Measurements from ENCODE around the gene D2HGDH.
"Not testable (repeated sequence)": the region's sequence is repeated elsewhere in the genome, so short reads cannot be mapped to it uniquely, and the experiment has no call there.

Gene D2HGDH

GRCh38 chr2:241776336-241777169 is 42.1 kb downstream of the D2HGDH start, which contains the start of gene GAL3ST2:
Gene GAL3ST2 (plus strand): TSS chr2:241776822. CDS start chr2:241776956, 134 bp downstream.
- no peak for TF ChIP-seq CTCF (IDR thresholded peaks at IDR 0.05; ENCODE audit: insufficient read depth, low read length, poor library complexity, severe bottlenecking)
- no peaks in the 10 kb centered on the region; the same call in 1 of the 2 replicates for H3K27me3 ChIP-seq (replicated peaks; ENCODE audit: control insufficient read depth, insufficient read depth, low read length)
- DNase-seq (ENCODE audit: extremely low read depth, insufficient read length) = no peak
- no peak within 1 kb of the TSS for H3K4me3 ChIP-seq (replicated peaks; ENCODE audit: low read depth, low read length)
- no peaks in the 10 kb centered on the region for H3K36me3 ChIP-seq (ENCODE audit: control insufficient read depth, insufficient read depth, low read length)

GRCh38 chr2:241777170-241777685 is 42.8 kb downstream of the D2HGDH start:
- no peak for TF ChIP-seq CTCF (IDR thresholded peaks at IDR 0.05; ENCODE audit: insufficient read depth, low read length, poor library complexity, severe bottlenecking)
- no peak for DNase-seq (ENCODE audit: extremely low read depth, insufficient read length)
- Histone ChIP-seq H3K36me3 (ENCODE audit: control insufficient read depth, insufficient read depth, low read length) (no peaks in the 10 kb centered on the region), H3K4me3 (replicated peaks; ENCODE audit: low read depth, low read length) (no peak overlapping the region), H3K27me3 (replicated peaks; ENCODE audit: control insufficient read depth, insufficient read depth, low read length) (no peaks in the 10 kb centered on the region; the same call in 1 of the 2 replicates)

GRCh38 chr2:241777686-241778627 is 43.5 kb downstream of the D2HGDH start:
- no peaks in the 10 kb centered on the region for H3K36me3 ChIP-seq (ENCODE audit: control insufficient read depth, insufficient read depth, low read length)
- DNase-seq (ENCODE audit: extremely low read depth, insufficient read length) = no peak
- no peaks in the 10 kb centered on the region; the same call in 1 of the 2 replicates for H3K27me3 ChIP-seq (replicated peaks; ENCODE audit: control insufficient read depth, insufficient read depth, low read length)
- TF ChIP-seq CTCF (IDR thresholded peaks at IDR 0.05; ENCODE audit: insufficient read depth, low read length, poor library complexity, severe bottlenecking) = no peak
- no peak overlapping the region for H3K4me3 ChIP-seq (replicated peaks; ENCODE audit: low read depth, low read length)

- no peak overlapping the region for H3K4me3 ChIP-seq (replicated peaks; ENCODE audit: low read depth, low read length)
- no peak for DNase-seq (ENCODE audit: extremely low read depth, insufficient read length)
- no peaks in the 10 kb centered on the region for H3K27me3 ChIP-seq (replicated peaks; ENCODE audit: control insufficient read depth, insufficient read depth, low read length)
- no peaks in the 10 kb centered on the region for H3K36me3 ChIP-seq (ENCODE audit: control insufficient read depth, insufficient read depth, low read length)
- TF ChIP-seq CTCF (IDR thresholded peaks at IDR 0.05; ENCODE audit: insufficient read depth, low read length, poor library complexity, severe bottlenecking) = no peak
Observed at GRCh38 chr2:241780939-241781569, 46.6 kb downstream of the D2HGDH start.

- not testable (repeated sequence) for DNase-seq (ENCODE audit: extremely low read depth, insufficient read length); H3K36me3 ChIP-seq (ENCODE audit: control insufficient read depth, insufficient read depth, low read length); H3K4me3 ChIP-seq (replicated peaks; ENCODE audit: low read depth, low read length); H3K27me3 ChIP-seq (replicated peaks; ENCODE audit: control insufficient read depth, insufficient read depth, low read length)
Observed at GRCh38 chr2:241782053-241782452, 47.6 kb downstream of the D2HGDH start.
